ENCODE data around the gene ST7. TPM values are rescaled to one million over a fixed set of nuclear protein-coding genes. Genes with fewer than 3 reads are reported as not detected.

ST7 gene
- total and polyA plus RNA-seq, 2 donors (not counting 1 experiment from before 2014, with no cell fraction given): 20.0 to 28.6 TPM

- DNase-seq (ENCODE audit: low read depth in 2 of 2): no peak
- H3K79me2 ChIP-seq (ENCODE audit: control insufficient read depth, insufficient read depth, low read length): no peaks in the 10 kb centered on the region
- no peak overlapping the region for H3K27ac ChIP-seq (ENCODE audit: insufficient read depth, low read length)
- no peaks in the 10 kb centered on the region for H3K27me3 ChIP-seq (ENCODE audit: control insufficient read depth, insufficient read depth, low read length)
- H2AFZ ChIP-seq (ENCODE audit: low read length): no peak overlapping the region
- no peaks in the 10 kb centered on the region for H3K36me3 ChIP-seq (ENCODE audit: control insufficient read depth, insufficient read depth, low read length)
- no peaks in the 10 kb centered on the region for H4K20me1 ChIP-seq (ENCODE audit: control insufficient read depth, extremely low read depth, insufficient read depth, low read length)
- TF ChIP-seq EZH2 (IDR thresholded peaks at IDR 0.05; ENCODE audit: low read length, missing control alignments): no peak
- TF ChIP-seq, protein P1, sequence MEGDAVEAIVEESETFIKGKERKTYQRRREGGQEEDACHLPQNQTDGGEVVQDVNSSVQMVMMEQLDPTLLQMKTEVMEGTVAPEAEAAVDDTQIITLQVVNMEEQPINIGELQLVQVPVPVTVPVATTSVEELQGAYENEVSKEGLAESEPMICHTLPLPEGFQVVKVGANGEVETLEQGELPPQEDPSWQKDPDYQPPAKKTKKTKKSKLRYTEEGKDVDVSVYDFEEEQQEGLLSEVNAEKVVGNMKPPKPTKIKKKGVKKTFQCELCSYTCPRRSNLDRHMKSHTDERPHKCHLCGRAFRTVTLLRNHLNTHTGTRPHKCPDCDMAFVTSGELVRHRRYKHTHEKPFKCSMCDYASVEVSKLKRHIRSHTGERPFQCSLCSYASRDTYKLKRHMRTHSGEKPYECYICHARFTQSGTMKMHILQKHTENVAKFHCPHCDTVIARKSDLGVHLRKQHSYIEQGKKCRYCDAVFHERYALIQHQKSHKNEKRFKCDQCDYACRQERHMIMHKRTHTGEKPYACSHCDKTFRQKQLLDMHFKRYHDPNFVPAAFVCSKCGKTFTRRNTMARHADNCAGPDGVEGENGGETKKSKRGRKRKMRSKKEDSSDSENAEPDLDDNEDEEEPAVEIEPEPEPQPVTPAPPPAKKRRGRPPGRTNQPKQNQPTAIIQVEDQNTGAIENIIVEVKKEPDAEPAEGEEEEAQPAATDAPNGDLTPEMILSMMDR (conservative IDR thresholded peaks at IDR 0.05 in 1 of 2, IDR thresholded peaks at IDR 0.05 in 1 of 2; ENCODE audit: low read depth in 1 of 2, low read length in 2 of 2): no peak
- H3K4me1 ChIP-seq (ENCODE audit: control insufficient read depth, extremely low read depth, insufficient read depth, low read length): peaks cover 8% of the 10 kb centered on the region
- no peak overlapping the region for H3K4me3 ChIP-seq (replicated peaks in 1 of 4; ENCODE audit: control extremely low read depth in 1 of 4, insufficient read depth in 1 of 4, low read depth in 3 of 4, low read length in 4 of 4)
- H3K9ac ChIP-seq (ENCODE audit: insufficient read depth, low read length): no peak overlapping the region
- H3K4me2 ChIP-seq (ENCODE audit: extremely low read depth, insufficient read depth, low read length): no peak overlapping the region
- H3K9me3 ChIP-seq (ENCODE audit: control insufficient read depth, insufficient read depth, low read depth, low read length): no peaks in the 10 kb centered on the region
Measured at GRCh38 chr7:117216010-117216409, 262.7 kb downstream of the ST7 start.

GRCh38 chr7:117216436-117217069 is 263.3 kb downstream of the ST7 start:
- Histone ChIP-seq H3K27me3 (ENCODE audit: control insufficient read depth, insufficient read depth, low read length) (no peaks in the 10 kb centered on the region), H4K20me1 (ENCODE audit: control insufficient read depth, extremely low read depth, insufficient read depth, low read length) (no peaks in the 10 kb centered on the region), H3K27ac (ENCODE audit: insufficient read depth, low read length) (no peak overlapping the region), H3K4me3 (replicated peaks in 1 of 4; ENCODE audit: control extremely low read depth in 1 of 4, insufficient read depth in 1 of 4, low read depth in 3 of 4, low read length in 4 of 4) (no peak overlapping the region), H3K9ac (ENCODE audit: insufficient read depth, low read length) (no peak overlapping the region), H3K4me1 (ENCODE audit: control insufficient read depth, extremely low read depth, insufficient read depth, low read length) (peaks cover 8% of the 10 kb centered on the region), H3K36me3 (ENCODE audit: control insufficient read depth, insufficient read depth, low read length) (no peaks in the 10 kb centered on the region), H3K4me2 (ENCODE audit: extremely low read depth, insufficient read depth, low read length) (no peak overlapping the region), H3K79me2 (ENCODE audit: control insufficient read depth, insufficient read depth, low read length) (no peaks in the 10 kb centered on the region), H2AFZ (ENCODE audit: low read length) (no peak overlapping the region), H3K9me3 (ENCODE audit: control insufficient read depth, insufficient read depth, low read depth, low read length) (no peaks in the 10 kb centered on the region)
- DNase-seq (ENCODE audit: low read depth in 2 of 2): no peak
- TF ChIP-seq, protein P1 (conservative IDR thresholded peaks at IDR 0.05 in 1 of 2, IDR thresholded peaks at IDR 0.05 in 1 of 2; ENCODE audit: low read depth in 1 of 2, low read length in 2 of 2): no peak
- no peak for TF ChIP-seq EZH2 (IDR thresholded peaks at IDR 0.05; ENCODE audit: low read length, missing control alignments)

GRCh38 chr7:117217106-117218035 is 264.1 kb downstream of the ST7 start:
- Histone ChIP-seq H3K79me2 (ENCODE audit: control insufficient read depth, insufficient read depth, low read length) (no peaks in the 10 kb centered on the region), H3K9me3 (ENCODE audit: control insufficient read depth, insufficient read depth, low read depth, low read length) (no peaks in the 10 kb centered on the region), H4K20me1 (ENCODE audit: control insufficient read depth, extremely low read depth, insufficient read depth, low read length) (no peaks in the 10 kb centered on the region), H3K27me3 (ENCODE audit: control insufficient read depth, insufficient read depth, low read length) (no peaks in the 10 kb centered on the region), H3K27ac (ENCODE audit: insufficient read depth, low read length) (no peak overlapping the region), H3K4me3 (replicated peaks in 1 of 4; ENCODE audit: control extremely low read depth in 1 of 4, insufficient read depth in 1 of 4, low read depth in 3 of 4, low read length in 4 of 4) (no peak overlapping the region), H2AFZ (ENCODE audit: low read length) (no peak overlapping the region), H3K4me2 (ENCODE audit: extremely low read depth, insufficient read depth, low read length) (no peak overlapping the region), H3K4me1 (ENCODE audit: control insufficient read depth, extremely low read depth, insufficient read depth, low read length) (peaks cover 8% of the 10 kb centered on the region), H3K9ac (ENCODE audit: insufficient read depth, low read length) (no peak overlapping the region), H3K36me3 (ENCODE audit: control insufficient read depth, insufficient read depth, low read length) (peaks cover 2% of the 10 kb centered on the region)
- no peak for TF ChIP-seq EZH2 (IDR thresholded peaks at IDR 0.05; ENCODE audit: low read length, missing control alignments)
- TF ChIP-seq, protein P1 (conservative IDR thresholded peaks at IDR 0.05 in 1 of 2, IDR thresholded peaks at IDR 0.05 in 1 of 2; ENCODE audit: low read depth in 1 of 2, low read length in 2 of 2): no peak
- DNase-seq (ENCODE audit: low read depth in 2 of 2): peak; percentile 26 to 92

Measured in fibroblast of lung (primary cell).